Body of pancreas (tissue), 4 donors: Measurements from ENCODE around the gene TPPP3.

ENCODE experiments used
- CTCF ChIP-seq, 7 experiments: fragments of 450-650 bp in 4 of 7; fragments of 200-600 bp in 3 of 7; sonication (generic) in 3 of 7; IDR thresholded peaks; one replicate each; pipeline ENCODE4 v1.5.1; 2016 to 2019; ENCODE audit warnings: antibody characterized with exemption in 7 of 7
- POLR2A ChIP-seq, 3 donors: fragments of 450-650 bp; IDR thresholded peaks; one replicate each; pipeline ENCODE4 v1.6.1; 2016; ENCODE audit warnings: antibody characterized with exemption in 3 of 3, mild to moderate bottlenecking in 2 of 3

- TF ChIP-seq POLR2A (IDR thresholded peaks at IDR 0.05) (no peak), CTCF (IDR thresholded peaks at IDR 0.05) (no peak)
Measured at GRCh38 chr16:67425061-67425460, 31.8 kb upstream of the TPPP3 start.
